GM03348 (cell line): ENCODE measurements around the gene TANC1.

Source experiments
- DNase-seq: peaks from one replicate; pipeline ENCODE4 v3.0.0; 2012; ENCODE audit warnings: low spot score

TANC1 gene

GRCh38 chr2:159118115-159118858 is 149.8 kb downstream of the TANC1 start:
- DNase-seq: peak; percentile 80

DNA sequence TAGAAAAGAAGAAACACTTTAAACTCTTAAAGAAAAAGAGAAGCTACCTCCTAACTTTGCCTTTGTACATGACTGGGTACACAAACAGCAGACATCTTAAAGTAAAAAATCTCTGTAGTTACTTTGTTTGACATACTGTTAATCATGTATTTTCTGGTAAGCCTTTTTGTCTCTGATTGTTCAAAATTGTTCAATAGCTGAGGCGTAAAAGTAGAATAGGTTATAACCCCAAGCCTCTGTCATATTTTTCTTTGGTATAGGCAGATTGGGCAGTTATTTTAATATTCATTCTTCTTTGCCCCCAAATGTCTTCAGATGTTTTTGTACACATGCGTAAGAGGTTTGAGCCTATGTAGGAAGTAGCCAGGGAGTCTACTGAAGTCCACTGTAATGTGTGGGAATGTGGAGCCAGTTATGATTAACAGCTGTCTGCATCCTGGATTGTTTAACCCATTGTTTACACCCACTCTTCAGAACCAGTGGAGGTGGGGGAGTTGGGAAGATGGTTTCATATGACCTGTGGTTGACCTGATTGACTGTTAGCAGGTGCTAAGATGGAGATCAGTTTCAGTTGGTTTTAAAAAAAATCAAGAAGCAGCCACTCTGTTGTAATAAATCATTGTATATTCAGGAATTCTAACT is 150.5 kb downstream of the TANC1 start:
- DNase-seq: no peak

DNA sequence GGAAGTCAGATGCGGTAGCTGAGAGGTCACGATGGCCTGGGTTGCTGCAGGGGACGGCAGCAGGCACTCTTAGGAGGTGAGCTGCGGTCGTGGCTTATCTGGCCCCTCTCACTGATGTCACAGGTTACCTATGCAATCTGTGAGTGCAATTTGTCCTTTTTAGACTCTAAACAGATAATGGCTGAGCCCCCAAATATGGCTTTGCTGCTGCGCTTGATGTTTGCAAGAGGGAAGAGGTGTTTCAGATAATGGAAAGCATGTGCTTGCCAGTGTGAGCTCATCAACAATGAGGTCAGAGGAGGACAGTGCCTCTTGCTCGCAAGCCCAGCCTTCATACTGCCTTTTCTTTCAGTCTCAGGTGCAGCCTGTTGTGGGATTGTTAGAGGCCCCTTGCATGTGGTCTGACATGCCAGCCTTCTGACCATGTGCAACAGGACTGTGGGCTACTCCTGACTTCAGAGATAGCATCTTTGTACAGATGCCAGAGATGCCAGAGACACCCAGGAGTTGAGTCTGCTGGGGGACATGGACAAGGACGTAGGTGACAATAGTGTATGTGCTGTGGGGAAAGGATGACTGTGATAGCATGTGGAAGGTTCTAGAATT is 151.3 kb downstream of the TANC1 start:
- DNase-seq: no peak

- no peak for DNase-seq
Measured at GRCh38 chr2:159123786-159124185, 155.3 kb downstream of the TANC1 start.

DNA sequence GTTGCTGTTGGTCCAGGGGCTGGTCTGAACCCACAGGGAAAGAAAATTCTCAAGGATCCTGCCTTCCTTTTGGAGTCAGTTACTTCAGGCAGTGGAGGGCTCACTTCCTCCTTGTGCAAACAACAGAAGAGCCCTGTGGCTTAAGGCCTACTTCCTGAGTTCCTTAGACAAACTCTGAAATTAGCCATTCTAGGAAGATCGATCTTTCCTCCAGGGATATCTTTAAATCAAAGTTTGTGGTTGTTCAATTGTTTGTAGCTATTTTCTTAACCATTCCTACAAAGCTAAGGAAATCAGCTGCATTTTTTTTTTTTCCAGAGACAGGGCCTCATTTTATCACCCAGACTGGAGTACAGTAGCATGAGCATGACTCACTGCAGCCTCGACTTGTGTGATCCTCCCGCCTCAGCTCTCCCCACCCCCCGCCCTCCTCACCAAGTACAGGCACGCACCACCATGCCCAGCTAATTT is 156.0 kb downstream of the TANC1 start:
- DNase-seq: peak; percentile 77

GRCh38 chr2:159124931-159125467 is 156.6 kb downstream of the TANC1 start:
- no peak for DNase-seq

GRCh38 chr2:159125858-159126257 is 157.4 kb downstream of the TANC1 start:
- no peak for DNase-seq

DNA sequence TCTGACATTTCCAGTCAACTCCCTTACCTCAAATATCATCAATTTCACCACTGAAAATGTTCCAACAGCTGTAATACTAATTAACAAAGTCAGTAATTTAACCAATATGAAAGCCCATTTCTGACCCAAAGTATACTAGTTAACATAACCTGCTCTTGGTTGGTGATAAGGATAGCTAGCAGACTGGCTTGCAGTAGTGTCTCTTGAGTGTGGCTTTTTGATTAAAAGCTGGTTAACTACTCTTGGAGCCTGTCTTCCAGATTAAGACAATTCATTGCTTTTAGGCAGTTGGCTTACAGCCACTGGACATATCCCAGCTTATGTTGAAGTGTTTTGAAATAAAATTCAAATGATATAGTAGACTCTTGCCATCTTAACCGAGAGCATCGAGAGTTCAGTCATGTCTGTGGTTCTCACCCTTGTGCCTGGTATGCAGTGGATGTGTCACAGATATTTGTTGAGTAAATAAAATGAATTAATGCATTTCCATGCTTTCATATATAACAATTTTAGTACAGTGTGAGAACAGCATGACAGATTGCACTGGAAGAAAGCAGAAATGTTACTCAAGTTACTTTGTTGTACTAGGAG is 158.1 kb downstream of the TANC1 start:
- DNase-seq: peak; percentile 74

DNA sequence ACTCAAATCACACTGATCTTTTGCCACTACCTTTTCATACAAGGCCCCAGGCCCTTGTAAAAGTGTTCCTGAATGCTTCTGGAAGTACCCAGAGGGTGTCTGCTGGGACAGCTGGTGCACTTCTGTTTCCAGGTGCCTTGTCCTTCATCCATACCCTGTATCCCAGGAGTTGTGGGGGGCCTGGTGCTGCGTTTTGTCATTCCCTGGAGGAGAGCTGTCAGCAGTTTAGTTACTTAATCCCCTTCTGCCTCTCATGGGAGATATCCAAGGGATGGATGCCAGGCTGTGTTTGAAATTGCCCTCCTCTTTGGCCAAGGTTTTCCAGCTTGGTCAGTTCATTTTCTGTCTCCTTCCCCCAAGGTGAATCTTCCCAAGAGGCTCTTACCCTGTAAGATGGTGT is 159.8 kb downstream of the TANC1 start:
- no peak for DNase-seq

DNA sequence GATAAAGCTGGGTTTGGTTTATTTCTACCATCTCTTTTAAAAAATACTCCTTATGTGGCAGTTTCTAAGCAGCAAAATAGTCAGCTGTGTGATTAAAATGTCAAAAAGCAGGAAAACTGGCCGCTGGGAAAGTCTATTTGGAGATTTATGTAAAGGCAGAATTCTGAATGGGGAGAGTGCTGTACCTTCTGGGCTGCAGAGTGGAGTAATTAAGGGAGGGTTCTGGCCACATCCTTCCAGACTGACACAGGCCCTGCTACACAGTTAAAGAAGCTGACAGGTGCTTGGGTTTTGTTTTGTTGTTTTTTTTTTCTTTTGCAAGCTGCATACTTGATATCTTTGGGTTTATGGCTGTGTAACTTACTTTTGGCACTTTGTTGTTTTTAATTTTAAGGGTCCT is 160.8 kb downstream of the TANC1 start:
- DNase-seq: no peak

- no peak for DNase-seq
Measured at GRCh38 chr2:159129824-159130223, 161.4 kb downstream of the TANC1 start.

DNA sequence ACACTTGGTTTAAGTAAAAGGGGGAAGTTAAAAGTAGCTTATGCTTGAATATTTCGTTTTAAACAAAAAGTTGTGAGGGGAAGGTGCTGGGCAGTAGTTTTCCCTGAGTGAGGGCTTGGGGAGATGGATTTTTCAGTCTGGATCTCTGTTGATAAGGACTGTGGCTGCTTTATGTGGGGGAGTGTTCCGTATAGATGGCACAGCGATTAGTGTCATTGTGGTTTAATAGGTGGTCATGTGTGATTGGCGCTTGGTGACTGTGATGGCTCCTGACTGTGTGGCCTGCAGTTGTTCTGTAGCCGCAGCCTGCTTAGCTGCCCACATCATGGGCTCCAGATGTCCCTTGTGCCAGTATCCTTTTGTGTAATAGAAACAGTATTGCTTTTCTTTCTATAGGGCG is 161.9 kb downstream of the TANC1 start:
- no peak for DNase-seq

DNA sequence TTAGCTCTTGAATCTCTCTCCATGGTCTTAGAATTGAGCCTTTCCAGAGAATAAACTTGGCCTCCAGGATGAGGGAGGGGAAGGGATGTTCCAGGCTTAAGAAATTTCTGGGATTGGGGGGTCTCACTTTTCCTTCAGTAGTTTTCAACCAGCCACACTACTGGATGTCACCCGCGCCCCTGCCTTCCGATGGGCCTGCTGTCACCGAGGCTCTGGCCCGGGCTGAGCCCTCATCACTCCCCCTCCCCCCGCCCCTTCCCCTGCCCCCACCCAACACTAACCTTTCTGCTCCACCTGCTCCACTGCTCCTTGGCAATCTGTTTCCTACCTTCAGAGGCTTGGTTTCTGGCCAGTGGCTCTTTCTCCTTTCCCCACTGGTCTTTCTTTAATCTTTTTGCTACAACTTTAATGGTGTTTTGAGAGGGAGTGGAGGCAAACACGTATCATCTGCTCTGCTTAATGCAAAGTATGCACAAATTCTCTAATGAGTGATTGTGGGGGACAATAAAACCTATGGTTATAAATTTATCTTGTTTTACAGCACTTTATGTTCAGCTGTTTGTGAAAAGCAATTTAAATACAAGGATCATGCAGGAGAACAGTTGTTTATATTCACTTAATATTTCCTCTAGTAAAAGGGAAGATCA is 162.9 kb downstream of the TANC1 start:
- DNase-seq: no peak

DNA sequence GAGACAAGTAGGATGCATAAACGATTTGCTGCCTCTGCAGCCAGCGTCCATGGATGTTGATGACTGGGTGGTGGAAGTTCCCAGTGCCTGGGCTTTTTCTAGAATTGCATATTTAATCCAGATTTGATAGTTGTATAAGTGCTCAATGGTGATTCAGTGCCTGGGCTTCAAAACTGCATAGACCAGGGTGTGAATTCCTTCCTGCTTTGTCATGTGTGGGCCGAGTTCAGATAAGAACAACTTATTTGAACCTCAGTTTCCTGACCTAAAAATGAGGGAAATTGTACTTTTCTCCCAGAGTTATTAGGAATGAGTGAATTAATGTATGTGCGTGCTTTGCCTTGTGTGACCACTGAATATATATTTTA is 163.5 kb downstream of the TANC1 start:
- peak; percentile 83 for DNase-seq

DNA sequence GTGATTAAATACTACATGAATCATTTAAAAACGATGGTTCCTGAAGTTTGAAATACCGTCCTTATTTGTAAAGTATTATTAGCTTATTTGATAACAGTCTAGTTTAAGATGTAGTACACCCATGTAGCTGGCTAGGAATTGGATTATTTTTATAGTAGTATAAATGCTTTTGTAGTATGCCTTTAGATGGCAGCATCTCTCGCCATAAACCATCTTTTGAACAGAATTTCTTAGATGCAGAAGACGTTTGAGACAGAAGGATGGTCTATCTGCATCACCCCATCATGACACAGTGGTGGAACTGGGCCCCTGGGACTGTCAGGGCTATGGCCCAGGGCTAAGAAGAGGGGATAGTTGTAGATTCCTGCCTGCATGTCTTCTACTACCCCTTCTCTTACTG is 165.4 kb downstream of the TANC1 start:
- peak; percentile 29 for DNase-seq

GRCh38 chr2:159134979-159135378 is 166.5 kb downstream of the TANC1 start:
- DNase-seq: no peak

DNA sequence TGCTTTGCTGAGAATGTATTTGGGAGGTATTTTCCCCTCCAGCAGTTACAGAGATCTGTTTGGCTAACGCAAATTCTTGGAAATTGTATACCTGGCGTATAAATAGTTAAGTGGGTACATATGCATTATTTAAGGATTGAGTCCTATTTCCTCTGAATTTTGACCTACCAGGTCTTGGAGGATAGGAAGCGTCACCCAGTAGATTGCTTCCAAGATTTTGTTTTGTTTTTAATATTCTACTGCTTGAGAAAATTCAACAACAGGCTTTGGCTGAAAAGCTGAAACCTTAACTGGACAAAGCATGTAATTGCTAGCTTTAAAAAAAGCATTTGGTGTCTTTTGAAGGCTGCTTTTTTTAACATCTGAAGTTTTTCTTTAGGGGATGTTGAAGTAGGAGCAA is 168.0 kb downstream of the TANC1 start:
- DNase-seq: no peak

DNA sequence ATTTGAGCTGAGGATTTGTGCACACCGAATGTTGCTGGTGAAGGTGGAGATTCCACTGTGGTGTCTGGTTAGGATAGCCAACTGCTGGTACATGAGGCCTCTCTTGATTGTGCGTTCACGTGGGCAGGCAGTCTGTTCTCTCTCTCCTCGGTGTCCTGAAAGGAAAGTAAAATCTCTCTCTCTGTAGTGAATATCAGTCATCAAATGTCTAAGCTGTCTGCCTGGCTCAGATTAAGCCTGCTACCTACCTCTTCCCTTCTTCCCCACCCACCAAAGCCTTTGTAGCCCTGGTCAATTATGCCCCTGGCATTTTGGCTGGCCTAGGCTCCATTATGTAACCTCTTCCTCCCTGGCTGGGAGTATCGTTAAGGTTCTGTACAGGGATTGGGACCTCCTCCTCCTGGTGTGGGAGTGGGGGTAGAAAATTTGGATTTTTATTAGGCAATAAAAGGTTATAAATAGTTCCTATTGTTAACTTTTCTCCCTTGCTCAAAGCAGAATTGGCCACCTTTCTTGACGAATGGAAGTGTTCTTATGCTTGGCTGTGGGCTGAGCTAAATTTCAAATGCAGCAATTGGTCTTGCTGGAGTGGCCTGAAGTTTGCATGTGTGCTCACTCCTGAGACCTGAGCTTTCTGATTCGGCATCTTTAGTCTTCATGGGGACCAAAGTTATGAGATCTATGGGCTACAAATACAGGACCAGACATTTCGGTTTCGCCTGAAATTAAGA is 169.2 kb downstream of the TANC1 start:
- DNase-seq: no peak

GRCh38 chr2:159138642-159139182 is 170.3 kb downstream of the TANC1 start:
- no peak for DNase-seq

DNA sequence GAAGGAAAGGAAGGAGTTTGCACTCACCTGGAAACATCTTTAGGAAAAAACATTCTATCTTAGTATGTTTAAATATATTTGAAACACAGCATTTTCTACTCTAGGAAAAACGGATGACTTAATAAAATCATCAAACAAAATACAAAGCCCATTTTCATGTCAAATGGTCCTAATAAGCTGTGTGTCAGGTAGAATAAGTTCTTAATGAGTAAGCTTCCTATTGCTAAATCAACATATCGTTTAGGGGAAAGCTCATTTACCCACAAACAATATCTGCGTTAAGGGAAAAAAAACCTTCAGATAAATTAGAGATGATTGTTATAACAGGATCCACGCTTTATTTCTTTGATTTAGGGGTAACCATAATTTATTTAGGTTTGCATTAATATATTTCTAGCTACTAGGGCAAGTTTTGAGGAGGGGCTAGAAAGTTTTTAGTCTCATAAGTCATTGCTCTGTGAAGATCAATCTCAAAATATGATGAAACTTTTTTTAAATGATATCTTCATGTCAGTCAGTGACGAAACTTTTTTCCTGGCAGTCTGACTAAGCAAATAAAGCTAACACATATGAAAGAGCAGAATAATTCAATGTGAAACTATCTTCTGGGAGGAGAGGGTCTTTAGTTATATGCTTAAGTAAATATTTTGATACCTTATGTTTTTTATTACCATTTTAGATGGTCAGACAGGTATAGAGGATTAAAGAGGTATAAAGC is 170.9 kb downstream of the TANC1 start:
- DNase-seq: no peak
